GM23338 (cell line): ENCODE results near the gene ADAMTS5. TPM values are rescaled to one million over a fixed set of nuclear protein-coding genes. Genes with fewer than 3 reads are reported as not detected.

ENCODE experiments used
- ATAC-seq: fragments of 200-7000 bp; cut with Tn5 transposase; 3 replicates; pipeline ENCODE4 v1.9.1; 2020
- DNase-seq: peaks from one replicate; pipeline ENCODE4 v3.0.0-alpha.2; 2015; ENCODE audit warnings: low spot score
- H2AFZ ChIP-seq: fragments of 200-600 bp; sonication (generic); 2 replicates; pipeline ENCODE4 v1.8.0; 2016; ENCODE audit warnings: antibody characterized with exemption, mild to moderate bottlenecking, moderate library complexity
- H3F3A ChIP-seq: fragments of 200-600 bp; sonication (generic); replicated peaks from 2 replicates; pipeline ENCODE4 v1.8.0; 2017; ENCODE audit warnings: antibody characterized with exemption, mixed run types, low read depth
- H3K27ac ChIP-seq: fragments of 200-600 bp; sonication (generic); 2 replicates; pipeline ENCODE4 v1.6.1; 2016; ENCODE audit warnings: low read depth
- H3K27me3 ChIP-seq: fragments of 200-600 bp; sonication (generic); 2 replicates; pipeline ENCODE4 v1.8.0; 2016; ENCODE audit warnings: mild to moderate bottlenecking, mixed run types, moderate library complexity; ENCODE audit not compliant: insufficient read depth
- H3K36me3 ChIP-seq: fragments of 200-600 bp; sonication (generic); 2 replicates; pipeline ENCODE4 v1.8.0; 2016; ENCODE audit warnings: mild to moderate bottlenecking; ENCODE audit not compliant: insufficient read depth
- H3K4me1 ChIP-seq: fragments of 200-600 bp; sonication (generic); 2 replicates; pipeline ENCODE4 v1.8.0; 2016; ENCODE audit warnings: mild to moderate bottlenecking, moderate library complexity; ENCODE audit not compliant: insufficient read depth
- H3K4me2 ChIP-seq: fragments of 200-600 bp; sonication (generic); 2 replicates; pipeline ENCODE4 v1.7.1; 2017; ENCODE audit warnings: mixed run types
- H3K4me3 ChIP-seq: fragments of 200-600 bp; sonication (generic); 2 replicates; pipeline ENCODE4 v1.6.1; 2016; ENCODE audit warnings: mixed run types
- H3K79me2 ChIP-seq: fragments of 200-600 bp; sonication (generic); replicated peaks from 2 replicates; pipeline ENCODE4 v1.8.0; 2017; ENCODE audit warnings: mild to moderate bottlenecking; ENCODE audit not compliant: insufficient read depth
- H3K9me2 ChIP-seq: fragments of 200-600 bp; sonication (generic); 2 replicates; pipeline ENCODE4 v1.8.0; 2017; ENCODE audit not compliant: insufficient read depth
- H4K20me1 ChIP-seq: fragments of 200-600 bp; sonication (generic); replicated peaks from 2 replicates; pipeline ENCODE4 v1.8.0; 2017; ENCODE audit warnings: mild to moderate bottlenecking; ENCODE audit not compliant: insufficient read depth
- H3K27ac Mint-ChIP-seq: 2 replicates; pipeline ENCODE4 v1.8.0; 2020; ENCODE audit warnings: inconsistent platforms, mild to moderate bottlenecking, moderate library complexity, mixed read lengths
- H3K27me3 Mint-ChIP-seq: 3 replicates; pipeline ENCODE4 v1.8.0; 2022; ENCODE audit warnings: low read depth, mild to moderate bottlenecking, moderate library complexity, mixed read lengths, inconsistent platforms; ENCODE audit not compliant: insufficient read depth, poor library complexity
- H3K36me3 Mint-ChIP-seq: 3 replicates; pipeline ENCODE4 v1.8.0; 2021; ENCODE audit warnings: low read depth, mild to moderate bottlenecking, inconsistent platforms, moderate library complexity, mixed read lengths
- H3K4me1 Mint-ChIP-seq: 3 replicates; pipeline ENCODE4 v1.8.0; 2020; ENCODE audit warnings: mild to moderate bottlenecking, inconsistent platforms, mixed read lengths
- H3K4me3 Mint-ChIP-seq: 3 replicates; pipeline ENCODE4 v1.8.0; 2021; ENCODE audit warnings: moderate library complexity, mild to moderate bottlenecking, inconsistent platforms, mixed read lengths
- H3K9me3 Mint-ChIP-seq: 3 replicates; pipeline ENCODE4 v1.8.0; 2020; ENCODE audit warnings: moderate library complexity, mild to moderate bottlenecking, inconsistent platforms, mixed read lengths
- POLR2AphosphoS5 ChIP-seq: IDR thresholded peaks from 2 replicates; pipeline ENCODE4 v1.6.1; 2016; ENCODE audit warnings: antibody characterized with exemption, low read depth
- polyA plus RNA-seq: library from polyadenylated mRNA; unstranded; fragments of >200 nt; fragmentation: Nextera tagmentation; extraction: Ambion mirVana; gene quantifications from 2 replicates; pipeline ENCODE4 v1.2.1, GENCODE V29; 2016
- total RNA-seq: library from RNA; depleted of rRNA; stranded (reverse); fragments of >200 nt; shearing (Covaris generic); gene quantifications from 2 replicates; pipeline ENCODE4 v1.2.3, GENCODE V29; 2014
- TF ChIP-seq, protein P1 (sequence below): fragments of 250-450 bp; sonication (Bioruptor Pico); IDR thresholded peaks from 2 replicates; pipeline ENCODE4 v1.5.0; 2020; ENCODE audit warnings: mild to moderate bottlenecking, moderate library complexity
- TF ChIP-seq, protein P2 (sequence below), 2 experiments: fragments of 200-600 bp in 1 of 2; sonication (generic) in 1 of 2; conservative IDR thresholded peaks; 2 replicates each; pipeline versions ENCODE4 v1.5.1 to v1.6.1; 2016 to 2017; ENCODE audit warnings: antibody characterized with exemption in 2 of 2, low read depth in 2 of 2, mild to moderate bottlenecking in 2 of 2, moderate library complexity in 1 of 2
- TF ChIP-seq, protein P3 (sequence below): IDR thresholded peaks from 2 replicates; pipeline ENCODE4 v1.6.1; 2016; ENCODE audit warnings: antibody characterized with exemption

ADAMTS5 gene
- total and polyA plus RNA-seq, 2 experiments from 2014 or later: 0.21 to 0.32 TPM

DNA sequence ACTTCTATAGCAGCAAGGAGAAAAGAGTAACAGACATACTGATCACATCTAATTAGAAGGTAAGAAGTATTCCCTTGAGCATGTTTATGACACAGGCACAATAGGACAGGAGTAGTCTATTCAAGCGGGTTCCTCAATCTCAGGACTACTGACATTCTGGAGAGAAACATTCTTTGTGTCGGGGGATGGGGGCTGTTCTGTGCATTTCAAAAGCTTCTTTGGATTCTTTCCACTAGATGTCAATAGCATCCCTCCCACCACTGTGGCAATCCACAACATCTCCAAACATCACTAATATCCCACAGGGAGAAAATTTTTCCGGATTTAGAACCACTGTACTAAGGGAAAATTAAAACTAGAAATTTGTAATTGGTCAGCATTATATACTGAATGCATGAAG is 56.9 kb downstream of the ADAMTS5 start:
- peak overlapping the region; percentile 36 for H3K4me2 ChIP-seq
- H3K27me3 ChIP-seq: no peaks in the 10 kb centered on the region
- H3K27me3 Mint-ChIP-seq: peaks cover 2% of the 10 kb centered on the region
- H3F3A ChIP-seq: no peaks in the 10 kb centered on the region
- H3K4me1 ChIP-seq: peaks cover 15% of the 10 kb centered on the region
- no peak overlapping the region for H3K4me3 ChIP-seq
- no peak overlapping the region for H3K4me3 Mint-ChIP-seq
- no peak overlapping the region for H3K27ac Mint-ChIP-seq
- TF ChIP-seq POLR2AphosphoS5: no peak
- TF ChIP-seq, protein P1, sequence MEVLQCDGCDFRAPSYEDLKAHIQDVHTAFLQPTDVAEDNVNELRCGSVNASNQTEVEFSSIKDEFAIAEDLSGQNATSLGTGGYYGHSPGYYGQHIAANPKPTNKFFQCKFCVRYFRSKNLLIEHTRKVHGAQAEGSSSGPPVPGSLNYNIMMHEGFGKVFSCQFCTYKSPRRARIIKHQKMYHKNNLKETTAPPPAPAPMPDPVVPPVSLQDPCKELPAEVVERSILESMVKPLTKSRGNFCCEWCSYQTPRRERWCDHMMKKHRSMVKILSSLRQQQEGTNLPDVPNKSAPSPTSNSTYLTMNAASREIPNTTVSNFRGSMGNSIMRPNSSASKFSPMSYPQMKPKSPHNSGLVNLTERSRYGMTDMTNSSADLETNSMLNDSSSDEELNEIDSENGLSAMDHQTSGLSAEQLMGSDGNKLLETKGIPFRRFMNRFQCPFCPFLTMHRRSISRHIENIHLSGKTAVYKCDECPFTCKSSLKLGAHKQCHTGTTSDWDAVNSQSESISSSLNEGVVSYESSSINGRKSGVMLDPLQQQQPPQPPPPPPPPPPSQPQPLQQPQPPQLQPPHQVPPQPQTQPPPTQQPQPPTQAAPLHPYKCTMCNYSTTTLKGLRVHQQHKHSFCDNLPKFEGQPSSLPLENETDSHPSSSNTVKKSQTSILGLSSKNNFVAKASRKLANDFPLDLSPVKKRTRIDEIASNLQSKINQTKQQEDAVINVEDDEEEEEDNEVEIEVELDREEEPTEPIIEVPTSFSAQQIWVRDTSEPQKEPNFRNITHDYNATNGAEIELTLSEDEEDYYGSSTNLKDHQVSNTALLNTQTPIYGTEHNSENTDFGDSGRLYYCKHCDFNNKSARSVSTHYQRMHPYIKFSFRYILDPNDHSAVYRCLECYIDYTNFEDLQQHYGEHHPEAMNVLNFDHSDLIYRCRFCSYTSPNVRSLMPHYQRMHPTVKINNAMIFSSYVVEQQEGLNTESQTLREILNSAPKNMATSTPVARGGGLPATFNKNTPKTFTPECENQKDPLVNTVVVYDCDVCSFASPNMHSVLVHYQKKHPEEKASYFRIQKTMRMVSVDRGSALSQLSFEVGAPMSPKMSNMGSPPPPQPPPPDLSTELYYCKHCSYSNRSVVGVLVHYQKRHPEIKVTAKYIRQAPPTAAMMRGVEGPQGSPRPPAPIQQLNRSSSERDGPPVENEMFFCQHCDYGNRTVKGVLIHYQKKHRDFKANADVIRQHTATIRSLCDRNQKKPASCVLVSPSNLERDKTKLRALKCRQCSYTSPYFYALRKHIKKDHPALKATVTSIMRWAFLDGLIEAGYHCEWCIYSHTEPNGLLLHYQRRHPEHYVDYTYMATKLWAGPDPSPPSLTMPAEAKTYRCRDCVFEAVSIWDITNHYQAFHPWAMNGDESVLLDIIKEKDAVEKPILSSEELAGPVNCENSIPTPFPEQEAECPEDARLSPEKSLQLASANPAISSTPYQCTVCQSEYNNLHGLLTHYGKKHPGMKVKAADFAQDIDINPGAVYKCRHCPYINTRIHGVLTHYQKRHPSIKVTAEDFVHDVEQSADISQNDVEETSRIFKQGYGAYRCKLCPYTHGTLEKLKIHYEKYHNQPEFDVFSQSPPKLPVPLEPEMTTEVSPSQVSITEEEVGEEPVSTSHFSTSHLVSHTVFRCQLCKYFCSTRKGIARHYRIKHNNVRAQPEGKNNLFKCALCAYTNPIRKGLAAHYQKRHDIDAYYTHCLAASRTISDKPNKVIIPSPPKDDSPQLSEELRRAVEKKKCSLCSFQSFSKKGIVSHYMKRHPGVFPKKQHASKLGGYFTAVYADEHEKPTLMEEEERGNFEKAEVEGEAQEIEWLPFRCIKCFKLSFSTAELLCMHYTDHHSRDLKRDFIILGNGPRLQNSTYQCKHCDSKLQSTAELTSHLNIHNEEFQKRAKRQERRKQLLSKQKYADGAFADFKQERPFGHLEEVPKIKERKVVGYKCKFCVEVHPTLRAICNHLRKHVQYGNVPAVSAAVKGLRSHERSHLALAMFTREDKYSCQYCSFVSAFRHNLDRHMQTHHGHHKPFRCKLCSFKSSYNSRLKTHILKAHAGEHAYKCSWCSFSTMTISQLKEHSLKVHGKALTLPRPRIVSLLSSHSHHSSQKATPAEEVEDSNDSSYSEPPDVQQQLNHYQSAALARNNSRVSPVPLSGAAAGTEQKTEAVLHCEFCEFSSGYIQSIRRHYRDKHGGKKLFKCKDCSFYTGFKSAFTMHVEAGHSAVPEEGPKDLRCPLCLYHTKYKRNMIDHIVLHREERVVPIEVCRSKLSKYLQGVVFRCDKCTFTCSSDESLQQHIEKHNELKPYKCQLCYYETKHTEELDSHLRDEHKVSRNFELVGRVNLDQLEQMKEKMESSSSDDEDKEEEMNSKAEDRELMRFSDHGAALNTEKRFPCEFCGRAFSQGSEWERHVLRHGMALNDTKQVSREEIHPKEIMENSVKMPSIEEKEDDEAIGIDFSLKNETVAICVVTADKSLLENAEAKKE (CRISPR knock-in tag): peak; percentile 95
- TF ChIP-seq, protein P2, sequence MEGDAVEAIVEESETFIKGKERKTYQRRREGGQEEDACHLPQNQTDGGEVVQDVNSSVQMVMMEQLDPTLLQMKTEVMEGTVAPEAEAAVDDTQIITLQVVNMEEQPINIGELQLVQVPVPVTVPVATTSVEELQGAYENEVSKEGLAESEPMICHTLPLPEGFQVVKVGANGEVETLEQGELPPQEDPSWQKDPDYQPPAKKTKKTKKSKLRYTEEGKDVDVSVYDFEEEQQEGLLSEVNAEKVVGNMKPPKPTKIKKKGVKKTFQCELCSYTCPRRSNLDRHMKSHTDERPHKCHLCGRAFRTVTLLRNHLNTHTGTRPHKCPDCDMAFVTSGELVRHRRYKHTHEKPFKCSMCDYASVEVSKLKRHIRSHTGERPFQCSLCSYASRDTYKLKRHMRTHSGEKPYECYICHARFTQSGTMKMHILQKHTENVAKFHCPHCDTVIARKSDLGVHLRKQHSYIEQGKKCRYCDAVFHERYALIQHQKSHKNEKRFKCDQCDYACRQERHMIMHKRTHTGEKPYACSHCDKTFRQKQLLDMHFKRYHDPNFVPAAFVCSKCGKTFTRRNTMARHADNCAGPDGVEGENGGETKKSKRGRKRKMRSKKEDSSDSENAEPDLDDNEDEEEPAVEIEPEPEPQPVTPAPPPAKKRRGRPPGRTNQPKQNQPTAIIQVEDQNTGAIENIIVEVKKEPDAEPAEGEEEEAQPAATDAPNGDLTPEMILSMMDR (conservative IDR thresholded peaks at IDR 0.05; ENCODE audit: low read depth in 2 of 2): peak; percentile 49 to 54
- H3K36me3 Mint-ChIP-seq: peaks cover 28% of the 10 kb centered on the region
- H3K36me3 ChIP-seq: no peaks in the 10 kb centered on the region
- peak; percentile 83 for ATAC-seq
- peaks cover 14% of the 10 kb centered on the region for H3K4me1 Mint-ChIP-seq
- no peaks in the 10 kb centered on the region for H3K9me2 ChIP-seq
- peaks cover 20% of the 10 kb centered on the region for H3K9me3 Mint-ChIP-seq
- peak; percentile 89 for DNase-seq
- no peaks in the 10 kb centered on the region for H4K20me1 ChIP-seq
- no peak overlapping the region for H2AFZ ChIP-seq
- H3K27ac ChIP-seq: no peak overlapping the region
- no peaks in the 10 kb centered on the region for H3K79me2 ChIP-seq

DNA sequence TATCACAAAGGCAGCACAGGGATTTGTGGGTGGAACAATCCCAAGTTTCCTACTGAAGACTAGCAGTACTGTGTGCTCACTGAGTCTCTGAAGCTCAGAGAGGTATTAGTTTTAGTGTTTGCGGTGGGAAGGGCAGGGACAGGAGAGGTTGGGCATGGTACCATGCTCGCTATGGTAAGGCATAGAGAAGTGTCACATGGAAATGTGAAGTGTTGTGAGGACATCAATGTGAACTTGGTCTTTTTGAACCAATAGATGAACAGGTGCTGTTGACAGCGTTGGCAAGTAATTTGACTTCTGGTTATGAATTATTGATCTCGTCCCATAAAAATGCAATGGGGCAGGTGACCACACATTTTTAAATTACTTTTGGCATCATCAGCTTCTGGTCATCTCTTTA is 65.9 kb downstream of the ADAMTS5 start:
- Mint-ChIP-seq H3K27ac (no peak overlapping the region), H3K4me1 (peaks cover 4% of the 10 kb centered on the region; the same call in 2 of the 3 replicates), H3K36me3 (no peaks in the 10 kb centered on the region), H3K9me3 (peaks cover 5% of the 10 kb centered on the region), H3K4me3 (no peak overlapping the region), H3K27me3 (no peaks in the 10 kb centered on the region)
- no peaks in the 10 kb centered on the region for H3K27me3 ChIP-seq
- no peak overlapping the region for H3K4me3 ChIP-seq
- no peaks in the 10 kb centered on the region for H4K20me1 ChIP-seq
- no peak overlapping the region for H3K4me2 ChIP-seq
- DNase-seq (no peak), ATAC-seq (no peak)
- no peaks in the 10 kb centered on the region for H3K36me3 ChIP-seq
- H3K27ac ChIP-seq: no peak overlapping the region
- H3K4me1 ChIP-seq: 0 out of 2 replicates have a peak, but pooled peaks cover 3% of the 10 kb centered on the region
- H2AFZ ChIP-seq: no peak overlapping the region
- H3F3A ChIP-seq: no peaks in the 10 kb centered on the region
- no peaks in the 10 kb centered on the region for H3K79me2 ChIP-seq
- 0 out of 2 replicates have a peak, but pooled peaks cover 3% of the 10 kb centered on the region for H3K9me2 ChIP-seq
- TF ChIP-seq, protein P3, sequence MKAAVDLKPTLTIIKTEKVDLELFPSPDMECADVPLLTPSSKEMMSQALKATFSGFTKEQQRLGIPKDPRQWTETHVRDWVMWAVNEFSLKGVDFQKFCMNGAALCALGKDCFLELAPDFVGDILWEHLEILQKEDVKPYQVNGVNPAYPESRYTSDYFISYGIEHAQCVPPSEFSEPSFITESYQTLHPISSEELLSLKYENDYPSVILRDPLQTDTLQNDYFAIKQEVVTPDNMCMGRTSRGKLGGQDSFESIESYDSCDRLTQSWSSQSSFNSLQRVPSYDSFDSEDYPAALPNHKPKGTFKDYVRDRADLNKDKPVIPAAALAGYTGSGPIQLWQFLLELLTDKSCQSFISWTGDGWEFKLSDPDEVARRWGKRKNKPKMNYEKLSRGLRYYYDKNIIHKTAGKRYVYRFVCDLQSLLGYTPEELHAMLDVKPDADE: no peak
